Measurements from ENCODE around the gene TMEM62.

The TMEM62 gene

GRCh38 chr15:43133430-43134156 lies at the start of gene TMEM62:
TSS of gene TMEM62 (plus strand) at chr15:43133586. CDS start at chr15:43133803, 217 bp downstream.
- peak; percentile 83 for DNase-seq

- no peak for DNase-seq
These were observed 47.5 kb upstream of the TMEM62 start for GRCh38 chr15:43085921-43086320.

- DNase-seq, result no peak
These were observed 46.8 kb upstream of the TMEM62 start for GRCh38 chr15:43086551-43086950.

GRCh38 chr15:43091859-43092258 lies 41.5 kb upstream of the TMEM62 start:
- DNase-seq, result no peak

GRCh38 chr15:43093026-43093425 lies 40.4 kb upstream of the TMEM62 start:
- no peak for DNase-seq

GRCh38 chr15:43094416-43095030 lies 38.9 kb upstream of the TMEM62 start:
- no peak for DNase-seq

- no peak for DNase-seq
These were observed 38.1 kb upstream of the TMEM62 start for GRCh38 chr15:43095243-43095642.

- no peak for DNase-seq
These were observed 37.6 kb upstream of the TMEM62 start for GRCh38 chr15:43095708-43096347.

GRCh38 chr15:43096411-43096810 lies 37.0 kb upstream of the TMEM62 start:
- no peak for DNase-seq

GRCh38 chr15:43099105-43099845 lies 34.1 kb upstream of the TMEM62 start:
- no peak for DNase-seq

GRCh38 chr15:43100971-43101370 lies 32.4 kb upstream of the TMEM62 start:
- no peak for DNase-seq

- DNase-seq, result no peak
These were observed 31.2 kb upstream of the TMEM62 start for GRCh38 chr15:43102187-43102586.

- DNase-seq, result no peak
These were observed 29.5 kb upstream of the TMEM62 start for GRCh38 chr15:43103907-43104306.

- no peak for DNase-seq
These were observed 29.0 kb upstream of the TMEM62 start for GRCh38 chr15:43104426-43104825.

GRCh38 chr15:43105077-43105736 lies 28.2 kb upstream of the TMEM62 start:
- peak; percentile 58 for DNase-seq

GRCh38 chr15:43105778-43106485 lies 27.5 kb upstream of the TMEM62 start, which contains the start of gene UBR1:
TSS of gene UBR1 (minus strand) at chr15:43106038. CDS start at chr15:43106022, 16 bp downstream.
- peak; percentile 92 for DNase-seq

- no peak for DNase-seq
These were observed 26.9 kb upstream of the TMEM62 start for GRCh38 chr15:43106486-43106829.

- no peak for DNase-seq
These were observed 25.6 kb upstream of the TMEM62 start for GRCh38 chr15:43107751-43108150.

- no peak for DNase-seq
These were observed 22.0 kb upstream of the TMEM62 start for GRCh38 chr15:43111354-43111753.

- DNase-seq, result no peak
These were observed 15.1 kb upstream of the TMEM62 start for GRCh38 chr15:43118286-43118685.

- no peak for DNase-seq
These were observed 14.6 kb upstream of the TMEM62 start for GRCh38 chr15:43118829-43119228.

GRCh38 chr15:43121863-43122262 lies 11.5 kb upstream of the TMEM62 start:
- DNase-seq, result no peak
